K562 (cell line): ENCODE data around the gene UNC45A. TPM values are rescaled to one million over a fixed set of nuclear protein-coding genes. Genes with fewer than 3 reads are reported as not detected.

Experiments
- COPS2 ChIP-seq: fragments of 450-650 bp; conservative IDR thresholded peaks from 2 replicates; pipeline ENCODE4 v1.6.1; 2016; ENCODE audit warnings: mild to moderate bottlenecking, moderate library complexity
- JUN ChIP-seq, 2 experiments: sonication (generic) in 1 of 2; formaldehyde crosslinking in 1 of 2; IDR thresholded peaks; 2 replicates each; pipeline versions ENCODE4 v1.6.1 to v1.8.0; 2012 to 2022; ENCODE audit warnings: borderline replicate concordance in 2 of 2, mild to moderate bottlenecking in 2 of 2, improper control_type of control experiment in 1 of 2, low read depth in 1 of 2, low read length in 1 of 2, missing genetic modification reagents in 1 of 2
- MAFG ChIP-seq: fragments of 450-650 bp; conservative IDR thresholded peaks from 2 replicates; pipeline ENCODE4 v1.6.1; 2016; ENCODE audit warnings: missing genetic modification characterization, missing compliant biosample characterization
- MTA1 ChIP-seq: fragments of 450-650 bp; IDR thresholded peaks from 2 replicates; pipeline ENCODE4 v1.6.1; 2017; ENCODE audit warnings: borderline replicate concordance
- NFIX ChIP-seq: fragments of 250-450 bp; sonication (Bioruptor Pico); IDR thresholded peaks from 2 replicates; pipeline ENCODE4 v1.4.0; 2020; ENCODE audit warnings: low read depth, mild to moderate bottlenecking, moderate library complexity
- NR2C1 ChIP-seq, 2 experiments: fragments of 450-650 bp; IDR thresholded peaks; 2 replicates each; pipeline ENCODE4 v1.6.1; 2017; ENCODE audit warnings: mild to moderate bottlenecking in 2 of 2, antibody characterized with exemption in 1 of 2, inconsistent platforms in 1 of 2, missing compliant biosample characterization in 1 of 2, missing genetic modification characterization in 1 of 2
- SMARCE1 ChIP-seq: fragments of 450-650 bp; IDR thresholded peaks from 2 replicates; pipeline ENCODE4 v1.7.1; 2016; ENCODE audit warnings: mild to moderate bottlenecking
- TBL1XR1 ChIP-seq, 2 experiments: IDR thresholded peaks; 2 replicates each; pipeline ENCODE4 v1.6.1; 2012; ENCODE audit warnings: improper control_type of control experiment in 2 of 2, low read length in 2 of 2, mild to moderate bottlenecking in 1 of 2
- TEAD2 ChIP-seq: fragments of 450-650 bp; IDR thresholded peaks from 2 replicates; pipeline ENCODE4 v1.6.1; 2016; ENCODE audit warnings: missing genetic modification characterization, control low read depth, missing compliant biosample characterization
- polyA plus RNA-seq, 8 experiments: library from polyadenylated mRNA; depleted of rRNA in 4 of 8; stranded (reverse) in 5 of 8; unstranded in 3 of 8; fragments of >200 nt; fragmentation: Nextera tagmentation in 2 of 8; fragmentation: Illumina TruSeq in 1 of 8; extraction: Ambion mirVana in 2 of 8; extraction: Trizol in 1 of 8; gene quantifications; 2 replicates each; pipeline versions ENCODE4 v1.2.1 to v1.2.3, GENCODE V29; 2011 to 2014; ENCODE audit warnings: inconsistent platforms in 1 of 8, missing spikeins in 1 of 8
- total RNA-seq, 7 experiments: library from RNA; depleted of rRNA in 6 of 7; stranded (reverse); fragments of >200 nt in 6 of 7; fragmentation: Illumina TruSeq in 2 of 7; extraction: Trizol in 2 of 7; gene quantifications; 2 replicates each; pipeline versions ENCODE4 v1.2.1 to v1.2.3, GENCODE V29; 2011 to 2021; ENCODE audit warnings: low replicate concordance in 1 of 7
- TF ChIP-seq, protein P1 (sequence below), 2 experiments: fragments of 450-650 bp; formaldehyde crosslinking in 1 of 2; IDR thresholded peaks; 2 replicates each; pipeline versions ENCODE4 v1.4.0 to v1.6.1; 2014 to 2020; ENCODE audit warnings: mild to moderate bottlenecking in 2 of 2, borderline replicate concordance in 1 of 2, low read depth in 1 of 2
- TF ChIP-seq, protein P2 (sequence below): sonication (generic); formaldehyde crosslinking; IDR thresholded peaks from 2 replicates; pipeline ENCODE4 v1.8.1; 2022; ENCODE audit warnings: missing genetic modification reagents
- TF ChIP-seq, protein P3 (sequence below), 2 experiments: fragments of 450-650 bp; conservative IDR thresholded peaks; 2 replicates each; pipeline ENCODE4 v1.6.1; 2017; ENCODE audit warnings: mild to moderate bottlenecking in 2 of 2, moderate library complexity in 2 of 2
- TF ChIP-seq, protein P4 (sequence below), 3 experiments: IDR thresholded peaks in 2 of 3; conservative IDR thresholded peaks in 1 of 3; 2 replicates each; pipeline ENCODE4 v1.5.1; 2011 to 2012; ENCODE audit warnings: low read length in 3 of 3, mild to moderate bottlenecking in 3 of 3, control low read depth in 2 of 3, improper control_type of control experiment in 1 of 3, inconsistent platforms in 1 of 3, low read depth in 1 of 3, mixed read lengths in 1 of 3, moderate library complexity in 1 of 3; ENCODE audit not compliant: insufficient read depth in 2 of 3

UNC45A gene
- total and polyA plus RNA-seq, 9 of the 15 experiments (the other 6 are each of a cell fraction or from before 2014, with no cell fraction given) = 22.4 to 79.3 (median 43.7) TPM

DNA sequence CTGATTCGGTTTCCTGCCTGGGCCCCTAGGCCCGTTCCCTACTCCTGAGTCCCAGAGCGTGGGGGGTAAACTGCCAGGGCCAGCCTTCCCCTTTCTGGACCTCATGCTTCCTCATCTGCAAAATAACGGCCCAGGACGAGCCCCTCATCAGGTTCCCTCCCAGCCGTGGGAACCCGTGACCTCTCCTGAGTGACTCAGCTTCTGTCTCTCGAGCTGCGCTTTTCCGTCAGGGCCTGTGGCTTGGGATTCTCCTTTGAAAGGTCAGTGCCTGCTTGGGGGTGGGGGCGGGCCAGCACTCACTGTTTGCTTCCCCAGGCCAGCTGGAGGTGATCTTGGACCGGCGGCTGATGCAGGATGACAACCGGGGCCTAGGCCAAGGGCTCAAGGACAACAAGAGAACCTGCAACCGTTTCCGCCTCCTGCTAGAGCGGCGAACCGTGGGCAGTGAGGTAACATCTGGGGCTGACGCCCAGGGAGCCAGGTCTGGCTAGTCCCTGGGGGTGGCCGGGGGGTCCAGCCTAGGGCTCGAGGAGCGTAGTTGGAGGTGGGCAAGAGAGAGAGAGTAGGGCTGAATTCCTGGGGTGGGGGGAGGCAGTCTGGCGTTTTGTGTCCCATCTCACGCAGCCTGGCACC, 19.2 kb upstream of the UNC45A start (continued):
- TF ChIP-seq, protein P1, sequence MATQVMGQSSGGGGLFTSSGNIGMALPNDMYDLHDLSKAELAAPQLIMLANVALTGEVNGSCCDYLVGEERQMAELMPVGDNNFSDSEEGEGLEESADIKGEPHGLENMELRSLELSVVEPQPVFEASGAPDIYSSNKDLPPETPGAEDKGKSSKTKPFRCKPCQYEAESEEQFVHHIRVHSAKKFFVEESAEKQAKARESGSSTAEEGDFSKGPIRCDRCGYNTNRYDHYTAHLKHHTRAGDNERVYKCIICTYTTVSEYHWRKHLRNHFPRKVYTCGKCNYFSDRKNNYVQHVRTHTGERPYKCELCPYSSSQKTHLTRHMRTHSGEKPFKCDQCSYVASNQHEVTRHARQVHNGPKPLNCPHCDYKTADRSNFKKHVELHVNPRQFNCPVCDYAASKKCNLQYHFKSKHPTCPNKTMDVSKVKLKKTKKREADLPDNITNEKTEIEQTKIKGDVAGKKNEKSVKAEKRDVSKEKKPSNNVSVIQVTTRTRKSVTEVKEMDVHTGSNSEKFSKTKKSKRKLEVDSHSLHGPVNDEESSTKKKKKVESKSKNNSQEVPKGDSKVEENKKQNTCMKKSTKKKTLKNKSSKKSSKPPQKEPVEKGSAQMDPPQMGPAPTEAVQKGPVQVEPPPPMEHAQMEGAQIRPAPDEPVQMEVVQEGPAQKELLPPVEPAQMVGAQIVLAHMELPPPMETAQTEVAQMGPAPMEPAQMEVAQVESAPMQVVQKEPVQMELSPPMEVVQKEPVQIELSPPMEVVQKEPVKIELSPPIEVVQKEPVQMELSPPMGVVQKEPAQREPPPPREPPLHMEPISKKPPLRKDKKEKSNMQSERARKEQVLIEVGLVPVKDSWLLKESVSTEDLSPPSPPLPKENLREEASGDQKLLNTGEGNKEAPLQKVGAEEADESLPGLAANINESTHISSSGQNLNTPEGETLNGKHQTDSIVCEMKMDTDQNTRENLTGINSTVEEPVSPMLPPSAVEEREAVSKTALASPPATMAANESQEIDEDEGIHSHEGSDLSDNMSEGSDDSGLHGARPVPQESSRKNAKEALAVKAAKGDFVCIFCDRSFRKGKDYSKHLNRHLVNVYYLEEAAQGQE (IDR thresholded peaks at IDR 0.05; ENCODE audit: borderline replicate concordance) = no peak
- TF ChIP-seq, protein P1 (CRISPR knock-in tag; IDR thresholded peaks at IDR 0.05; ENCODE audit: low read depth) = no peak
- TF ChIP-seq MTA1 (no peak), JUN (IDR thresholded peaks at IDR 0.05; ENCODE audit: borderline replicate concordance, low read depth, low read length) (peak; percentile 51; the same call in 1 of the 2 replicates), JUN (CRISPR knock-in tag; IDR thresholded peaks at IDR 0.05; ENCODE audit: borderline replicate concordance) (no peak), TEAD2 (tag) (peak; percentile 82), COPS2 (no peak), MAFG (tag) (peak; percentile 81), SMARCE1 (peak; percentile 61), NR2C1 (IDR thresholded peaks at IDR 0.05) (peak; percentile 77), NR2C1 (tag; IDR thresholded peaks at IDR 0.05) (peak; percentile 71), NFIX (CRISPR knock-in tag) (no peak), TBL1XR1 (IDR thresholded peaks at IDR 0.05; ENCODE audit: low read length in 2 of 2) (no peak)
- TF ChIP-seq, protein P2, sequence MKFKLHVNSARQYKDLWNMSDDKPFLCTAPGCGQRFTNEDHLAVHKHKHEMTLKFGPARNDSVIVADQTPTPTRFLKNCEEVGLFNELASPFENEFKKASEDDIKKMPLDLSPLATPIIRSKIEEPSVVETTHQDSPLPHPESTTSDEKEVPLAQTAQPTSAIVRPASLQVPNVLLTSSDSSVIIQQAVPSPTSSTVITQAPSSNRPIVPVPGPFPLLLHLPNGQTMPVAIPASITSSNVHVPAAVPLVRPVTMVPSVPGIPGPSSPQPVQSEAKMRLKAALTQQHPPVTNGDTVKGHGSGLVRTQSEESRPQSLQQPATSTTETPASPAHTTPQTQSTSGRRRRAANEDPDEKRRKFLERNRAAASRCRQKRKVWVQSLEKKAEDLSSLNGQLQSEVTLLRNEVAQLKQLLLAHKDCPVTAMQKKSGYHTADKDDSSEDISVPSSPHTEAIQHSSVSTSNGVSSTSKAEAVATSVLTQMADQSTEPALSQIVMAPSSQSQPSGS (CRISPR knock-in tag) = no peak
- TF ChIP-seq, protein P3, sequence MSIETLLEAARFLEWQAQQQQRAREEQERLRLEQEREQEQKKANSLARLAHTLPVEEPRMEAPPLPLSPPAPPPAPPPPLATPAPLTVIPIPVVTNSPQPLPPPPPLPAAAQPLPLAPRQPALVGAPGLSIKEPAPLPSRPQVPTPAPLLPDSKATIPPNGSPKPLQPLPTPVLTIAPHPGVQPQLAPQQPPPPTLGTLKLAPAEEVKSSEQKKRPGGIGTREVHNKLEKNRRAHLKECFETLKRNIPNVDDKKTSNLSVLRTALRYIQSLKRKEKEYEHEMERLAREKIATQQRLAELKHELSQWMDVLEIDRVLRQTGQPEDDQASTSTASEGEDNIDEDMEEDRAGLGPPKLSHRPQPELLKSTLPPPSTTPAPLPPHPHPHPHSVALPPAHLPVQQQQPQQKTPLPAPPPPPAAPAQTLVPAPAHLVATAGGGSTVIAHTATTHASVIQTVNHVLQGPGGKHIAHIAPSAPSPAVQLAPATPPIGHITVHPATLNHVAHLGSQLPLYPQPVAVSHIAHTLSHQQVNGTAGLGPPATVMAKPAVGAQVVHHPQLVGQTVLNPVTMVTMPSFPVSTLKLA (conservative IDR thresholded peaks at IDR 0.05) = peak in 1 of 2 experiments; percentile 73; a peak in 3 of 4 replicates
- TF ChIP-seq, protein P4, sequence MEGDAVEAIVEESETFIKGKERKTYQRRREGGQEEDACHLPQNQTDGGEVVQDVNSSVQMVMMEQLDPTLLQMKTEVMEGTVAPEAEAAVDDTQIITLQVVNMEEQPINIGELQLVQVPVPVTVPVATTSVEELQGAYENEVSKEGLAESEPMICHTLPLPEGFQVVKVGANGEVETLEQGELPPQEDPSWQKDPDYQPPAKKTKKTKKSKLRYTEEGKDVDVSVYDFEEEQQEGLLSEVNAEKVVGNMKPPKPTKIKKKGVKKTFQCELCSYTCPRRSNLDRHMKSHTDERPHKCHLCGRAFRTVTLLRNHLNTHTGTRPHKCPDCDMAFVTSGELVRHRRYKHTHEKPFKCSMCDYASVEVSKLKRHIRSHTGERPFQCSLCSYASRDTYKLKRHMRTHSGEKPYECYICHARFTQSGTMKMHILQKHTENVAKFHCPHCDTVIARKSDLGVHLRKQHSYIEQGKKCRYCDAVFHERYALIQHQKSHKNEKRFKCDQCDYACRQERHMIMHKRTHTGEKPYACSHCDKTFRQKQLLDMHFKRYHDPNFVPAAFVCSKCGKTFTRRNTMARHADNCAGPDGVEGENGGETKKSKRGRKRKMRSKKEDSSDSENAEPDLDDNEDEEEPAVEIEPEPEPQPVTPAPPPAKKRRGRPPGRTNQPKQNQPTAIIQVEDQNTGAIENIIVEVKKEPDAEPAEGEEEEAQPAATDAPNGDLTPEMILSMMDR (IDR thresholded peaks at IDR 0.05 in 2 of 3, conservative IDR thresholded peaks at IDR 0.05 in 1 of 3; ENCODE audit: insufficient read depth in 2 of 3, low read depth in 1 of 3, low read length in 3 of 3) = peak in 2 of 3 experiments; percentile 24 to 31; a peak in 2 of 6 replicates
